Fibroblast of skin of left quadriceps (primary cell): ENCODE data around the gene PPP2R1B.
A peak's percentile ranks its signal among the peaks of the same experiment; 100 is the strongest.
"Not testable (repeated sequence)": the region's sequence is repeated elsewhere in the genome, so short reads cannot be mapped to it uniquely, and the experiment has no call there.

Experiments used
- DNase-seq, 2 experiments: peaks; one replicate each; pipeline ENCODE4 v3.0.0-alpha.2; 2013; ENCODE audit warnings: low read depth in 2 of 2

PPP2R1B gene

DNA sequence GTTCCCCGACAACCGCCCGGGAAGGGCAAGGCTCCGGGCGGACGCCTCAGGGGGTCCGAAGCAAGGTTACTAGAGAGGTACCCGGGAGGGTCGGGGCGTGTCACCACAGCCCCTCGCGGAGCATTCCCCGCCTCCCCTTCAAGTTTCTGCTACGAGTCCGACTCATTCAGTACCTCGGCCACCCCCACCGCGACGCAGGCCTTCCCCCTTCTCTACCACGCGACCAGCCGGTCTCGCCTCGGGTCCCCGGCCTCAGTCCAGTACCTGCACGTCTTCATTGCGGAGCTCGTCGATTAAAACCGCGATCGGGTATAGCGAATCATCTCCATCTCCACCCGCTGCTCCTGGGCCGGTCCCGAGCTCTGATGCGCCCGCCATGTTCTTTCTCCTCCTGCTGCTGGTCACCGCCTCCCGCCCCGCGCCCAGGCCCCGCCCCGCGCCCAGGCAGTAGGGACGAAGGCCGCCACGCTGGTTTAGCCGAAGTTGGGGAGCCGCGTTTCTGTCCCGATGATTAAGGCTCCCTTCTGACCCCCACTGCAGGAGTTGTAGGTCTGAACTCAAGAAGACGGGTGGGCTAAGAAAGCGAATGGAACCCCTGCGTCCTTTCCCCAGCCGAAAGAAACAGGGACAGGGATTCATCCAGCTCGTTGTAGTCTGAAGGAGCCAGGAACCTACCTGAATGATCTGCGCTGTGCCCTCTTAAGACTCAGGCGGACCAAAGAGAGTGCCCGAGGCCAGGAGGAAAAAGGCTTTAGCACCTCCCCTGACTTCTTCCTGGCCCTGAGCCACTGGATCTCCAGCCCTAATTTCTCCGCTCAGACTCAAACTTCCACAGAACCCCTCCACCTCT, at the start of gene PPP2R1B:
TSS of gene PPP2R1B (minus strand) at position 406 of the 850 bp plus-strand sequence. CDS start at position 378, 28 bp downstream.
- peak; percentile 18 to 21 for DNase-seq

DNA sequence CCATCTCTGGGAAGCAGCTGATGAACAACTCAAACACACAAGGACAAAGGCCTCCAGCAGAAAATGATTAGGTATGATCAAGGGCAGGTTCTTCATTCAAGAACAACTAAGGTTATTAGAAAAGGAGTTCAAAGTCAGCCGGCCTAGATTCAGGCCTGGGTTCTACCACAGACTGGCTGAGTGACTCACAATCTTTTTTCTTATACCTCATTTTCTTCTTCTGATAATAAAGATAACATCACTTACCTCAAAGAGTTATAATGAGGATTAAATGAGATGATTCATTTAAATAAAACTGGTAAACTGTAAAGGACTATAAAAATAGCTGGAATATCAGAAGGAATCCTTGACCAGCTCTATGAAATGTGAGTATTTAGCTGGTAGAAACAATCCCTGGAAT, 49.3 kb upstream of the PPP2R1B start:
- DNase-seq = no peak

DNA sequence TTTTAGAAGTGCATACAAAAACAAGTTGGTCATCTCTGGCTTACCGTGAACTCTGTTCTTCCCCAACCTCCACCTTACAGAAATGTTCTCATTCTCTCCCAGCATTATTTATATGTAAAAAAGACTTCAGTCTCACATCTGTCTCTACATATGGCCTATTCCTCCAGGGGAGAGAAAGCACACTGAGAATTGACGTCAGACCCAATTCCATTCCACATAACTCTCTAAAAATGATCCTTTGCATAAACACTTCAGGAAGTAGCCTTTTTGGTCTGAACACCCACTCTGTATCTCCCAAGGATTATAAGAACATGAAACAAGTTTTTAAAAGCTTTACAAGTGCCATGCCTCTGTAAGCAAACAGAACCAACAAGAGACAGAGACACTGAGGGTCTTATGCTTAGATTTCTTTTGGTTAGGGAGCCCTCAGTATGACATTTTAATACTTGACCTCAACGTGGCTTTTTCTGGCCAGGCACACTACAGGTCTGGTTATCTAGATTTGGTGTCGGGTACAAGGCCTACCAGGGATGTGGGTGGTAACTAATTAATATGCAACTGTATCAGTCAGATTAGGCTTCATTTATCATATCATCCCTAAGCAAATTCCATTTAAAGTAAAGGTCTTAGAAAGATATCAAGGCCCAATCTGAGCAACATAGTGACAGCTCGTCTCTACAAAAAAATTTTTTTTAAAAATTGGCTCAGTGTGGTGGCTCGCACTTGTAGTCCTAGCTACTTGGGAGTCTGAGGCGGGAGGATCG, 48.5 kb upstream of the PPP2R1B start:
- peak; percentile 73 to 80 for DNase-seq

DNA sequence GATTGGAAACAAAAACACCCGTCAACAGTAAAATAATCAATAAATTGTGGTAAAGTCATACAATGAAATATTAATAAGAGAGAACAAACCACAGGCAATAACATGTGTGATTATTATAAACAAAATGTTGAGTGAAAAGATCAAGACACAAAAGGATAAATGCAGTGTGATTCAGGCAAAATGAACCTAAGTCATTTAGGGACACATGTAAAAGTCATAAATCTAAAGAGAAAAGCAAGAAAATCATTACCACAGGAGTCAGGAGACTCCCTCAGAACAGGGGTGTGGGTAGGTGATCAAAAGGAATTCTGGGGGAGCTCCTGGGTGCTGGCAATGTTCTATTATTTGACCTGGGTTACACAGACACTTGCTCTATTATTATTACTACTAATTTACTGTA, 47.9 kb upstream of the PPP2R1B start:
- peak in 1 of 2 experiments; percentile 30 for DNase-seq

DNA sequence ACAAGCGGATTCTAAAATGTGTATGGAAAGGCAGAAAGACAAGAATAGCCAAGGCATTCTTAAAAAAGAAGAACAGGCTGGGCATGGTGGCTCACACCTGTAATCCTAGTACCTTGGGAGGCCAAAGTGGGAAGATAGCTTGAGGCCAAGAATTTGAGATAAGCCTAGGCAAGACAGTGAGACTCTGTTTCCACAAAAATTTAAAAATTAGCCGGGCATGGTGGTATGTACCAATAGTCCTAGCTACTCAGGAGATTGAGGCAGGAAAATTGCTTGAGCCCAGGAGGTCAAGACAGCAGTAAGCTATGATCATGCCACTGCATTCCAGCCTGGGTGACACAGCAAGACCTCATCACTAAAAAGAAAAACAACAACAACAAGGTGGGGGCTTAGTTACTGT, 46.0 kb upstream of the PPP2R1B start:
- no peak for DNase-seq

DNA sequence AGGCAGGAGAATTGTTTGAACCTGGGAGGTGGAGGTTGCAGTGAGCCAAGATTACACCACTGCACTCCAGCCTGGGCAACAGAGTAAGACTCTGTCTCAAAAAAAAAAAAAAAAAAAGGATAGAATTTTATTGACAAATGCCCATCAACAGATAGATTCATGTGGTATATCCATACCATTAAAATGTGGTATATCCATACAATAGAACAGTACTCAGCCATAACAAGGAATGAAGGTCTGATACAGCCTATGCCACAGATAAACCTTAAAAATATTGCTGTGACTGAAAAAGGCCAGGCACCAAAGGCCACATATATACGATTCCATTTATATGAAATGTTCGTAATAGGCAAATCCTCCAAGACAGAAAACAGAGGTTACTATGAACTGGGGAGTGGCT, 45.3 kb upstream of the PPP2R1B start:
- DNase-seq = no peak

DNA sequence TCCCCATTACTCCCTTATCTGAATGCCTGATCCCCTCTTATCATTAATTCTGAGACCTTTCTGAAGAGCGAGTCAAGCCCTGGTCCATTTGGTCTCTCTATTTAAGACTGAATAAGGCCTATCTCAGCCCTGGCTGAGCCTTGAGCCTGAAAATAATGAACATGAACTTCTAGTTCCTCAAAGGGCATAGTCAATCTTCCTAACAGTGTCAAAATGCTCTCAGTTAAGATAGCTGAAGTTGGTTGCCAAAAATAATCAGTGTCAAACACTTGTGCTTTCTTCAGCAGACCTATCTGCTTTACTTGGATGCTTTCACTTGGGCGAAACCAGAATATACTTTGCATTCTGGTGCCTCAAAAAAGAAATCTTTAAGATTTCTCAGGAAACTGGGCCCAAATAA, 42.6 kb upstream of the PPP2R1B start:
- DNase-seq = no peak

DNA sequence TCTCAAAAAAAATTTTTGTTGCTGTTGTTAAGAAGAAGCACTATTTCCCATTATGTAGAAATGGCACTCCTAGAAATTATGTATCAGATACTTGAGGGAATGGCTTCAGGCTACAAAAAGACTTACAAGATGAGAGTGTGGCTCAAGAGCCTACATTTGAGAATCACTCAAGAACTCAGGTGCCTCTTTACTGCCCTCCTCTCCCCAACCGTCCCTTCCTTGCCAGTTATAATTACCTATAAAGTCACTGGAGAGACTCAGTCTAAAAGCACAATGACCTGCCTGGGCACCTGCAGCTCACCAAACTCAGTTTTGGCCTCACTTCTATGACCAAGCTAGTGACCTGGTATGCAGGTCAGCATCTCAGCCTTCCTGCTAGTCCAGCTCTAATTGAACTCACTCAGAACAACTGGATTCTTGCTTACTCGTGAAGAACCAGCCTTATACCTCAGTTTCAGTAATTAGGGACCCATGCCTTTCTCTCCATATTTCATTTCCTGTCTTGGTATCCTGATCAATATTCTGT, 41.9 kb upstream of the PPP2R1B start:
- no peak for DNase-seq

DNA sequence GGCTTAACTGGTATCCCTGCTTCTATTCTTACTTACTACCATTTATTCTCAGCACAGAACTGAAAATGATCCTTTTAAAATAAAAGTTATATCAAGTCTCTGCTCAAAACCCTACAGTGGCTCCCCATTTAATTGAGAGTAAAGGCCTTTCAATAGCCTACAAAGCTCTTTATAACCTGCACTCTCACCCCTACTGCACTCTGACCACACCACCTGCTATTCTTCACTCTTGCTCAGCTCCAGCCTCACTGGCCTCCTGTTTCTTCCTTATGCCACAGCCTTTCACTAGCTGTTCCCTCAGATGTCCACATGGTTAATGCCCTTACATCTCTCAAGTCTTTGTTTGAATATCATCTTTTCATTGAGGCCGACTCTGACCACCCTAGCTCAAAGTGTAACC, 40.9 kb upstream of the PPP2R1B start:
- DNase-seq = no peak

DNA sequence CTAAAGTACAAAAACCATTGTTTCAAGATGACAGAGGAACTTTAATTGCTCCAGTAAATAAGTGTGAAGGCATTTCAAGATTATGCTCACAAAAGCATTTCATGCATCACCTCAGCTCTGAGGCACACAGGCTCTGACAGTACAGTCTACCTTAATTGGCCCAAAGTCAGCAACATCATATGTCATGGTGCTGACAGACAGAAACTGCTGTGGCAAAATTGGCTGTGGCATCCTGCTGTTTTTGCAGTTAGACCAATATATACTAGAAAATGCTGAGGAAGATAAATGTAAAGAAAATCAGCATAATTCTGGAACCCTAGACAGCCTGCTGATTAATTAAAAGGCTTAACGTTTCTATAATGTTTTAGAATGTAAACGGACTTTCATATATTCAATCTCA, 34.9 kb upstream of the PPP2R1B start:
- no peak for DNase-seq

DNA sequence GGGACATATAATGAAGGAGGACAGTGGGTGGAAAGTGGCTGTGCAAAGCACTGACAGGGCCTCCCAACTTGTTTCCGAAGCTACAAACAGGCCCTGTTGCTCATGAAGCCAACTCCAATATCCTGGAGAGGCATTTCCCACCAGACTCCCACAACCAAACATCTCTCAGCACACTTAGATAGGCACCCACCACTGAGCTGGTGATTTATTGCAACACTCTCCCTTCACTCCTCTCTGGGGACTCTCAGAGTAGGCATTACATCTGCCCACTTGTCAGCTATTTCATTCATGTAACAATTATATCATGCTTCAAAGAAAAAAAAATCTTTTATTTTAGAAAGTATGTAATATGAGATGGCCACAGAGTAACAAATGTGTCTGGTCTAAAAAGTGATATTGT, 32.1 kb upstream of the PPP2R1B start:
- DNase-seq = no peak

DNA sequence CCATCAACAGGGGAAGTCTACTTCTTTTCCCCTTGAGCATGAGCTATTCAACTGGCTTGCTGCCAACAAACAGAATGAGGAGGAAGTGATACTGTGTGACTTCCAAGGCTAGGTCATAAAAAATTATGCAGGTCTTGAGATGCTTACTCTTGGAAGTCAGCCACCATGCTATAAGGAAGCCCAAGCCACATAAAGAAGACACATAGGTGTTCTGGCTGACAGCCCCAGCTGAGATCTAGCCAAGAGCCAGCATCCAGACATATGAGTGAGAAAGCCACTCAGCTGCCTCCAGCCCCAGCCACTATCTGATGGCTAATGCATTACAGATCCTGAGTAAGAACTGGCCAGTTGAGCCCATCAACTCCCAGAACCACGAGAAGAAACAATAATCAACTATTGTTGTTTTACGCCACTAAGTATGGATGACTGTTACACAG, 31.0 kb upstream of the PPP2R1B start:
- DNase-seq = no peak

DNA sequence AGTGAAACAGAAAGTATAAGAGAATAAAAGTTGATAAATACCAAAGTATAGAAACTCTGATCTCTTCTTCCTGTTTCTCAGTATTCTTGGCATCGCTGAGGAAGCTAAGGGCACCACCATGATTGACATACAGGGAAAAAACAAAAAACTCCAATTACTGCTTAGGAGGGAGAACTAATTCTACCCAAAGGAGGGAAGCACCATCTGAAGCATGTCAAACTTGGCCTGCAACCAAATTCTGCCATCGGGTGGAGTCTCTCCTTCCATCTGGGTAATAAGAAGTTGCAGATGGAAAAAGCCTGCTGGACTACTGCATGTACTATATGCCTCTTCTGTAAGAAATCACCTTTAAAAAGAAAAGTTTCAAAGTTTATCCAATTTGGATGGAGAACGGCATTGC, 30.5 kb upstream of the PPP2R1B start:
- no peak for DNase-seq

DNA sequence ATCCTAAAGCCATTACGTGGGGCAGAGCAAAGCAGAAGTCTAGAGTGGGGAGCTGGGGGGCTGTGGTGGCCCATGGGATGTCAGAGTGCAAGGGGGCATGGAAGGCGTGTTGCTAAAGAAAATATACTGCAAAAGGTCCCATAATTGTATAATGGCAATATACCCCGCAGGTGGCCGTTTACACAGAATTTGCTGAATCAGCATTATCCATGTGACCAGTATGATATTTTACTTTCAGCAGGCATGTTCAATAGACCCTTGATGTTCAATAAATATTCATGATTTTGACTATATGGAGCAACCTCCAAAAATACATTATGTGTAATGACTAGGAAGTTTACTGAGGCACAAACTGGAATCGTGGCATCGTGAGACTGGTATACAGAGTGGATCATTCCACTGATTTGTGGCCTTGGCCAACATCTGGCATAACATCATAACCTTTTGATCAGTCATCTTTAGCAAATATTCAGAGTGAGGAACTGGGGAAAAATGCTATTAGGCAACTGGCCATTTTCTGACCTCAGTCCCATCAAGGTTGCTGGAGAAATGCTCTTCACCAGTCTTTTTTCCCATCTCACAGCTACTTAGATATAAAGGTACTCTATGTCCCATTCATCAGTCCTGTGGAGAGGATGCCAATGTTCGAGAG, 29.3 kb upstream of the PPP2R1B start:
- no peak for DNase-seq

DNA sequence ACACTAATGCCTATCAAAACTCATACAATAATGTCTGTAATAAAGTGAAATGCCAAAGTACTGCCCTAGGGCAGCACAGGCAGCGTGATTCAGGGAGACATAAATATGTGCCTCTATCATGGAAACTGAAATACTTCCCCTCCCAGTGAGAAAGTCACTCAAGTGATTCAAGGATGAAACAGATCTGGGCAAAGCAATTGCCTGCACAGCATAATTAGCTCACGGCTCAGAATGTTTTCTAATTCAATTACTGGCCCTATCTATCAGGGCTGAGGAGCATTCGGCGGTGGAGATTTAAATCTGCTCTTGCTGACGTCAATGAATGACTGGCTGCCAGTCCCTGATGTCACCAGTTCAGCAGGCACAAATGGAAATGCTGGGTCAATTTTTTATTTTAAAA, 27.7 kb upstream of the PPP2R1B start:
- DNase-seq = no peak

DNA sequence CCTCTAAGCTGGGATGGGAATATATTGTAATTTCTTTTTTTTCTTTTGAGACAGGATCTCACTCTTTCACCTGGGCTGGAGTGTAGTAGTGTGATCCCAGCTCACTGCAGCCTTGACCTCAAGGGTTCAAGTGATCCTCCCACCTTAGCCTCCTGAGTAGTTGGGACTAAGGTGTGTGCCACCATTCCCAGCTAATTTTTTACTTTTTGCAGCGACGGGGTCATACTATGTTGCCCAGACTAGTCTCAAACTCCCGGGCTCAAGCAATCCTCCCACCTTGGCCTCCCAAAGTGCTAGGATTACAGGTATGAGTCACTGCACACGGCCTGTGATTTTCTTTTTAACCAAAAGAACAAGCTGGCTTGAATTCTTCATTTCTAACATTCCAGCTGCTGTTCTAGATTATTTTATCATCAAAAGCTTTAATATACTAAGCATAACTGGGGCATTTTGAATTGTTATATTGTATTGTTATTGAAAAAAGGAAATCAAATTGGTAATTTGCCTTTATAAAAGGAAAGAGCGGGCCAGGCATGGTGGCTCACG, 26.8 kb upstream of the PPP2R1B start:
- DNase-seq = no peak

DNA sequence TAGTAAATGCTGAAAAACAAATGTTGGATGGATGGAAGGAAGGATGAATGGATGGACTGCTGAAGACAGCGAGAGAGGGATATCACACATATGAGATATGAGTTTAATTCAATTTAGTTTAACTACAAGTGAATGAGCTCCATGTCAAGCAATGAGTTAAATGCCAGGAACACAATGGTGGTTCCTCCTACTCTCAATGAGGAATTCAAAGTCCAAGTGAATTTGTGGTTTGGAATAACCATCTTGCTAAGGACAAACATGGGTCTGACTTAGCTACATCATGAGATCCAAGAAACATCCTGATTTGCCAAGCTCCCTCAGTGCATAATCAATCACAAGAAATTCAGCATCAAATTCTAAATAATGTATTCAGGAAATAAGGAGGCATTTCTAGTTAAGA, 26.1 kb upstream of the PPP2R1B start:
- DNase-seq = no peak

DNA sequence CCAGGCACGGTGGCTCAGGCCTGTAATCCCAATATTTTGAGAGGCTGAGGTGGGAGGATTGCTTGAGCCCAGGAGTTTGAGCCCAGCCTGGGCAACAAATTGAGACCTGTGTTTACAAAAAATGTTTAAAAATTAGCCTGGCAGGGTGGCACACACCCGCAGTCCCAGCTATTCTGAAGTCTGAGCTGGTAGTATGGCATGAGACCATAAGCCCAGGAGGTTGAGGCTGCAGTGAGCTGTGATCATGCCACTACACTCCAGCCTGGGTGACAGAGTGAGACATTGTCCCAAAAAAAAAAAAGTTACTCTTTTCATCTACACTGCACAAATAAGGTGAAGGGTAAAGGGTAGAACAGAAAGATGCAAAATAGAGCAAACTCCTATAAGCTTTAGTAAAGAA, 22.3 kb upstream of the PPP2R1B start:
- no peak for DNase-seq

DNA sequence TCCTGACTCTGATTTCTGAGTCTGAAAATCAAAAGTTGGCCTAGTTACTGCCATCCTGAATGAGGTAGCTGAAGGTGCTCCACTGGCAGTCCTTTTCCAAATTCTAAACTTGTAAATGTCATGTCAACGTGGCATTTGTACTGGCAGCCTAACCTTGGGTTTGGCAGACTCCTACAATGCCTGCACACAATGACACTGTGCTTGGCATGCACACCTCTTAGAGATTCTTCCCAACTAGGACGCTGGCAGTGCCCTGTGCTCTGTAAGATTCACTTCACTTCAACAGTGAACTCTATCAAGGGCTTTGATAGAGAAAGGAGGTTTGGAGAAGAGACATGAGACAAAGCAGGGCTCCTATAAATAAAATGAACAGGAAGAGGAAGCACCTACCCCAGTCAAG, 21.9 kb upstream of the PPP2R1B start:
- no peak for DNase-seq

DNA sequence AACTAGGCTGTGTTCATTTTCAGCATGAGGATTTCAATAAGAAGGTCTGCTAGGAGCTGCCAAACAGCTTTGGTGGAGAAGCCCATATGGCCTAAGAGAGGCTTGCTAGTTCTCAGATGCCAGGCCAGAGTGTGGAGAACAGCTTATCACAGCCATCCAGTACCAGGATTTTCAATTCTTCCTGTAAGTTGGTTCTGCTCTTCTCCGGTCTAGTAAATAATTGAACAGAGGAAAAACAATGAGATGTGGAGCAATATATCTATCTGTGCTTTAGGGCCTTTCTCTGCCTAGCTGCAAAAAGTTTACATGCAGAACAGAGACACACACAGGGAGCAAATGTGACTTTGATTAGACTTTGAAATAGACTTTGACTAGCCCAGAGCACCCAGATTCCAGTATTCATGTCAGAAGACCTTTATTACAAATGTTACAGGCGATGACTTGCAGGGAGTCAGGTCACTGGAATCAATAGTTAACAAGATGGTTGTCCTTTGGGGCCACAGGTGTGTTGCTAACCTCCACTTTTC, 19.8 kb upstream of the PPP2R1B start:
- DNase-seq = no peak

DNA sequence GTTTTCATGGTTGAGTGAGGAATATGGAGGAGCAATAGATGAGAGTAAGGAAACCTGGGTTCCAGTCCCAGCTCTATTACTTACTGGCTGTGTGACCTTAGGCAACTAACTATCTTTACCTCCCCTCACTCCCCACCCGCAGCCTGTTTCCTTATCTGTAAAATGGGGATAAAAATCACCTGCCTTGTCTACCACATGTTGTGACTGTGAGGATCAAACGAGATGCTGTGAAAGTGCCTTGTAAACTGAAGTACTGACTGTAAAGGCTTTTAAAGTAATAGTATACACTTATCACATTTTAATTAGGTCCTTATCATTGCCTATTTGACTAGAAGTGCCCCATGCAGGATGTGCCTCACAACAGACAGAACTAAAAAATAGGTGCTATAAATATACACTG, 18.9 kb upstream of the PPP2R1B start:
- no peak for DNase-seq

DNA sequence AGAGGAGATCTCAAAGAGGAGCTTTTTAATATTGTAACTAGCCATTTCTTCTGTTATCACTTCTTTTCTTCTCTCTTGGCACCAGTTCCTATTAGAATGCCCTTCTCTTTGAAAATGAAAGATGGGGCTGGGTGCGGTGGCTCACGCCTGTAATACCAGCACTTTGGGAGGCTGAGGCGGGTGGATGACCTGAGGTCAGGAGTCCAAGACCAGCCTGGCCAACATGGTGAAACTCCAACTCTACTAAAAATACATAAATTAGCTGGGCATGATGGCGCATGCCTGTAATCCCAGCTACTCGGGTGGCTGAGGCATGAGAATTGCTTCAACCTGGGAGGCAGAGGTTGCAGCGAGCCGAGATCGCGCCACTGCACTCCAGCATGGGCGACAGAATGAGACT, 18.1 kb upstream of the PPP2R1B start:
- DNase-seq = not testable (repeated sequence)
